Liver (tissue), 3 donors: ENCODE data around the gene COX17.

Source experiments
- ATF3 ChIP-seq: IDR thresholded peaks from 2 replicates; pipeline ENCODE4 v1.6.1; 2016; ENCODE audit warnings: antibody characterized with exemption
- FOXA1 ChIP-seq: IDR thresholded peaks from 2 replicates; pipeline ENCODE4 v1.6.1; 2016; ENCODE audit warnings: antibody characterized with exemption
- GABPA ChIP-seq, 2 donors: IDR thresholded peaks in 1 of 2; conservative IDR thresholded peaks in 1 of 2; 2 replicates each; pipeline ENCODE4 v1.6.1; 2016; ENCODE audit warnings: antibody characterized with exemption in 2 of 2, mild to moderate bottlenecking in 1 of 2, moderate library complexity in 1 of 2
- JUND ChIP-seq, 2 donors: IDR thresholded peaks; 2 replicates each; pipeline ENCODE4 v1.6.1; 2016; ENCODE audit warnings: antibody characterized with exemption in 2 of 2
- NR2F2 ChIP-seq: IDR thresholded peaks from 2 replicates; pipeline ENCODE4 v1.6.1; 2016; ENCODE audit warnings: antibody characterized with exemption
- RAD21 ChIP-seq, 2 donors: IDR thresholded peaks; 2 replicates each; pipeline ENCODE4 v1.6.1; 2016; ENCODE audit warnings: antibody characterized with exemption in 2 of 2, mild to moderate bottlenecking in 2 of 2
- RXRA ChIP-seq, 2 donors: IDR thresholded peaks; 2 replicates each; pipeline ENCODE4 v1.6.1; 2017 to 2018; ENCODE audit warnings: antibody characterized with exemption in 2 of 2, mild to moderate bottlenecking in 1 of 2
- SP1 ChIP-seq: IDR thresholded peaks from 2 replicates; pipeline ENCODE4 v1.6.1; 2018; ENCODE audit warnings: antibody characterized with exemption, mild to moderate bottlenecking
- TAF1 ChIP-seq: conservative IDR thresholded peaks from 2 replicates; pipeline ENCODE4 v1.6.1; 2016; ENCODE audit warnings: antibody characterized with exemption, mild to moderate bottlenecking
- YY1 ChIP-seq: IDR thresholded peaks from 2 replicates; pipeline ENCODE4 v1.6.1; 2016; ENCODE audit warnings: antibody characterized with exemption, mild to moderate bottlenecking
- TF ChIP-seq, protein P1 (sequence below): fragments of 150-350 bp; IDR thresholded peaks from 2 replicates; pipeline ENCODE4 v1.5.1; 2017; ENCODE audit warnings: improper control_type of control experiment, low read depth, low read length; ENCODE audit not compliant: missing input control
- TF ChIP-seq, protein P2 (sequence below): IDR thresholded peaks from 2 replicates; pipeline ENCODE4 v1.6.1; 2016; ENCODE audit warnings: antibody characterized with exemption, mild to moderate bottlenecking
- TF ChIP-seq, protein P3 (sequence below): IDR thresholded peaks from 2 replicates; pipeline ENCODE4 v1.6.1; 2016; ENCODE audit warnings: antibody characterized with exemption
- donor health status: healthy.
- donor health status: healthy.

- peak; percentile 5 for TF ChIP-seq TAF1
- TF ChIP-seq, protein P1, sequence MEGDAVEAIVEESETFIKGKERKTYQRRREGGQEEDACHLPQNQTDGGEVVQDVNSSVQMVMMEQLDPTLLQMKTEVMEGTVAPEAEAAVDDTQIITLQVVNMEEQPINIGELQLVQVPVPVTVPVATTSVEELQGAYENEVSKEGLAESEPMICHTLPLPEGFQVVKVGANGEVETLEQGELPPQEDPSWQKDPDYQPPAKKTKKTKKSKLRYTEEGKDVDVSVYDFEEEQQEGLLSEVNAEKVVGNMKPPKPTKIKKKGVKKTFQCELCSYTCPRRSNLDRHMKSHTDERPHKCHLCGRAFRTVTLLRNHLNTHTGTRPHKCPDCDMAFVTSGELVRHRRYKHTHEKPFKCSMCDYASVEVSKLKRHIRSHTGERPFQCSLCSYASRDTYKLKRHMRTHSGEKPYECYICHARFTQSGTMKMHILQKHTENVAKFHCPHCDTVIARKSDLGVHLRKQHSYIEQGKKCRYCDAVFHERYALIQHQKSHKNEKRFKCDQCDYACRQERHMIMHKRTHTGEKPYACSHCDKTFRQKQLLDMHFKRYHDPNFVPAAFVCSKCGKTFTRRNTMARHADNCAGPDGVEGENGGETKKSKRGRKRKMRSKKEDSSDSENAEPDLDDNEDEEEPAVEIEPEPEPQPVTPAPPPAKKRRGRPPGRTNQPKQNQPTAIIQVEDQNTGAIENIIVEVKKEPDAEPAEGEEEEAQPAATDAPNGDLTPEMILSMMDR: no peak
- no peak for TF ChIP-seq SP1
- no peak for TF ChIP-seq ATF3
- no peak for TF ChIP-seq RAD21 (IDR thresholded peaks at IDR 0.05)
- no peak for TF ChIP-seq GABPA (IDR thresholded peaks at IDR 0.05 in 1 of 2, conservative IDR thresholded peaks at IDR 0.05 in 1 of 2)
- TF ChIP-seq, protein P2, sequence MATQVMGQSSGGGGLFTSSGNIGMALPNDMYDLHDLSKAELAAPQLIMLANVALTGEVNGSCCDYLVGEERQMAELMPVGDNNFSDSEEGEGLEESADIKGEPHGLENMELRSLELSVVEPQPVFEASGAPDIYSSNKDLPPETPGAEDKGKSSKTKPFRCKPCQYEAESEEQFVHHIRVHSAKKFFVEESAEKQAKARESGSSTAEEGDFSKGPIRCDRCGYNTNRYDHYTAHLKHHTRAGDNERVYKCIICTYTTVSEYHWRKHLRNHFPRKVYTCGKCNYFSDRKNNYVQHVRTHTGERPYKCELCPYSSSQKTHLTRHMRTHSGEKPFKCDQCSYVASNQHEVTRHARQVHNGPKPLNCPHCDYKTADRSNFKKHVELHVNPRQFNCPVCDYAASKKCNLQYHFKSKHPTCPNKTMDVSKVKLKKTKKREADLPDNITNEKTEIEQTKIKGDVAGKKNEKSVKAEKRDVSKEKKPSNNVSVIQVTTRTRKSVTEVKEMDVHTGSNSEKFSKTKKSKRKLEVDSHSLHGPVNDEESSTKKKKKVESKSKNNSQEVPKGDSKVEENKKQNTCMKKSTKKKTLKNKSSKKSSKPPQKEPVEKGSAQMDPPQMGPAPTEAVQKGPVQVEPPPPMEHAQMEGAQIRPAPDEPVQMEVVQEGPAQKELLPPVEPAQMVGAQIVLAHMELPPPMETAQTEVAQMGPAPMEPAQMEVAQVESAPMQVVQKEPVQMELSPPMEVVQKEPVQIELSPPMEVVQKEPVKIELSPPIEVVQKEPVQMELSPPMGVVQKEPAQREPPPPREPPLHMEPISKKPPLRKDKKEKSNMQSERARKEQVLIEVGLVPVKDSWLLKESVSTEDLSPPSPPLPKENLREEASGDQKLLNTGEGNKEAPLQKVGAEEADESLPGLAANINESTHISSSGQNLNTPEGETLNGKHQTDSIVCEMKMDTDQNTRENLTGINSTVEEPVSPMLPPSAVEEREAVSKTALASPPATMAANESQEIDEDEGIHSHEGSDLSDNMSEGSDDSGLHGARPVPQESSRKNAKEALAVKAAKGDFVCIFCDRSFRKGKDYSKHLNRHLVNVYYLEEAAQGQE: no peak
- TF ChIP-seq, protein P3, sequence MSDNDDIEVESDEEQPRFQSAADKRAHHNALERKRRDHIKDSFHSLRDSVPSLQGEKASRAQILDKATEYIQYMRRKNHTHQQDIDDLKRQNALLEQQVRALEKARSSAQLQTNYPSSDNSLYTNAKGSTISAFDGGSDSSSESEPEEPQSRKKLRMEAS: no peak
- no peak for TF ChIP-seq JUND (IDR thresholded peaks at IDR 0.05)
- TF ChIP-seq YY1: no peak
- TF ChIP-seq FOXA1: no peak
- TF ChIP-seq NR2F2: no peak
- TF ChIP-seq RXRA (IDR thresholded peaks at IDR 0.05): no peak
Measured at GRCh38 chr3:119677641-119677934, 382 bp upstream of the COX17 start.
